Skeletal muscle cell (primary cell): ENCODE measurements around the gene ABHD3.
A peak's percentile ranks its signal among the peaks of the same experiment; 100 is the strongest.
"Not testable (repeated sequence)": the region's sequence is repeated elsewhere in the genome, so short reads cannot be mapped to it uniquely, and the experiment has no call there.

Source experiments
- DNase-seq: peaks from one replicate; pipeline ENCODE4 v3.0.0-alpha.2; 2010; ENCODE audit warnings: low read depth
- H3K4me3 ChIP-seq: 2 replicates; pipeline ENCODE4 v1.5.1; 2011; ENCODE audit warnings: low read depth, mild to moderate bottlenecking, control low read depth, low read length, moderate library complexity

The ABHD3 gene

GRCh38 chr18:21704603-21705364, at the start of gene ABHD3:
ABHD3 (minus strand) TSS chr18:21704774; CDS start chr18:21704665, 109 bp downstream.
- peak; percentile 66 for DNase-seq
- peak within 1 kb of the TSS; percentile 86 for H3K4me3 ChIP-seq

- DNase-seq: no peak
- H3K4me3 ChIP-seq: no peak overlapping the region
These were observed 43.5 kb upstream of the ABHD3 start for GRCh38 chr18:21747764-21748693.

GRCh38 chr18:21747268-21747667, 42.7 kb upstream of the ABHD3 start:
- no peak overlapping the region for H3K4me3 ChIP-seq
- DNase-seq: no peak

GRCh38 chr18:21745231-21745630, 40.7 kb upstream of the ABHD3 start:
- H3K4me3 ChIP-seq: no peak overlapping the region
- DNase-seq: no peak

- no peak overlapping the region for H3K4me3 ChIP-seq
- no peak for DNase-seq
These were observed 38.7 kb upstream of the ABHD3 start for GRCh38 chr18:21743166-21743832.

- peak overlapping the region; percentile 93 for H3K4me3 ChIP-seq
- no peak for DNase-seq
These were observed 37.7 kb upstream of the ABHD3 start for GRCh38 chr18:21742315-21742687.

GRCh38 chr18:21741562-21742314, 37.2 kb upstream of the ABHD3 start:
- DNase-seq: no peak
- peak overlapping the region; percentile 93 for H3K4me3 ChIP-seq

- no peak for DNase-seq
- H3K4me3 ChIP-seq: peak overlapping the region; percentile 93
These were observed 36.7 kb upstream of the ABHD3 start for GRCh38 chr18:21741312-21741561.

GRCh38 chr18:21740538-21741311, 36.2 kb upstream of the ABHD3 start, which contains the start of gene MIB1:
MIB1 (plus strand) TSS chr18:21740792; CDS start chr18:21741584, 792 bp downstream.
- peak; percentile 87 for DNase-seq
- H3K4me3 ChIP-seq: peak within 1 kb of the TSS; percentile 93

GRCh38 chr18:21739604-21740537, 35.3 kb upstream of the ABHD3 start:
- peak overlapping the region; percentile 93 for H3K4me3 ChIP-seq

GRCh38 chr18:21736926-21737325, 32.4 kb upstream of the ABHD3 start:
- DNase-seq, H3K4me3 ChIP-seq: not testable (repeated sequence)

More at GRCh38 chr18:21739604-21740537, 35.3 kb upstream of the ABHD3 start:
- no peak for DNase-seq

GRCh38 chr18:21735452-21736015, 31.0 kb upstream of the ABHD3 start:
- DNase-seq: no peak
- H3K4me3 ChIP-seq: no peak overlapping the region

- no peak for DNase-seq
- H3K4me3 ChIP-seq: no peak overlapping the region
These were observed 28.4 kb upstream of the ABHD3 start for GRCh38 chr18:21733011-21733410.

GRCh38 chr18:21727702-21728101, 23.1 kb upstream of the ABHD3 start:
- no peak for DNase-seq
- H3K4me3 ChIP-seq: no peak overlapping the region

GRCh38 chr18:21725201-21725600, 20.6 kb upstream of the ABHD3 start:
- no peak overlapping the region for H3K4me3 ChIP-seq
- no peak for DNase-seq

- H3K4me3 ChIP-seq: no peak overlapping the region
- no peak for DNase-seq
These were observed 18.1 kb upstream of the ABHD3 start for GRCh38 chr18:21722687-21723086.

- no peak for DNase-seq
- no peak overlapping the region for H3K4me3 ChIP-seq
These were observed 9.9 kb upstream of the ABHD3 start for GRCh38 chr18:21714474-21714873.
